Measurements from ENCODE around the gene UBE2S.

UBE2S gene

GRCh38 chr19:55384920-55385723 is 22.5 kb downstream of the UBE2S start:
- peak overlapping the region; percentile 98 for H3K9ac ChIP-seq (ENCODE audit: low read length)
- peak overlapping the region; percentile 56 for H3K4me3 ChIP-seq (ENCODE audit: insufficient read depth, low read length, poor library complexity, severe bottlenecking)
- peaks cover 35% of the 10 kb centered on the region for H3F3A ChIP-seq (ENCODE audit: insufficient read depth)
- H4K20me1 ChIP-seq (ENCODE audit: low read depth, low read length): peaks cover 26% of the 10 kb centered on the region
- peaks cover 31% of the 10 kb centered on the region for H3K36me3 ChIP-seq (ENCODE audit: low read length)
- H3K27me3 ChIP-seq (ENCODE audit: low read length): no peaks in the 10 kb centered on the region
- H3K79me2 ChIP-seq (ENCODE audit: insufficient read depth, low read length): peaks cover 21% of the 10 kb centered on the region
- H3K4me2 ChIP-seq (ENCODE audit: low read depth, low read length, poor library complexity, severe bottlenecking): peak overlapping the region; percentile 82
- H3K27ac ChIP-seq (ENCODE audit: low read depth, low read length): peak overlapping the region; percentile 85
- H3K9me3 ChIP-seq (ENCODE audit: insufficient read depth, low read length): no peaks in the 10 kb centered on the region
- H2AFZ ChIP-seq (ENCODE audit: low read depth, low read length, severe bottlenecking): peak overlapping the region; percentile 82
- no peaks in the 10 kb centered on the region for H3K9me2 ChIP-seq (replicated peaks; ENCODE audit: insufficient read depth, low read length)
- TF ChIP-seq EZH2phosphoT487 (conservative IDR thresholded peaks at IDR 0.05; ENCODE audit: low read length) (no peak), CTCF (IDR thresholded peaks at IDR 0.05; ENCODE audit: insufficient read depth, low read length, poor library complexity, severe bottlenecking) (no peak)

GRCh38 chr19:55384131-55384919 is 23.3 kb downstream of the UBE2S start, which contains the start of gene TMEM238:
TMEM238 (minus strand) TSS chr19:55384292; CDS start chr19:55384259, 33 bp downstream.
- TF ChIP-seq EZH2phosphoT487 (conservative IDR thresholded peaks at IDR 0.05; ENCODE audit: low read length): no peak
- no peak for TF ChIP-seq CTCF (IDR thresholded peaks at IDR 0.05; ENCODE audit: insufficient read depth, low read length, poor library complexity, severe bottlenecking)
- Histone ChIP-seq H3K9me2 (replicated peaks; ENCODE audit: insufficient read depth, low read length) (no peaks in the 10 kb centered on the region), H3K79me2 (ENCODE audit: insufficient read depth, low read length) (peaks cover 21% of the 10 kb centered on the region), H3K27me3 (ENCODE audit: low read length) (no peaks in the 10 kb centered on the region), H3K9ac (ENCODE audit: low read length) (peak within 1 kb of the TSS; percentile 98), H3K4me3 (ENCODE audit: insufficient read depth, low read length, poor library complexity, severe bottlenecking) (peak within 1 kb of the TSS; percentile 56), H2AFZ (ENCODE audit: low read depth, low read length, severe bottlenecking) (peak within 1 kb of the TSS; percentile 82), H4K20me1 (ENCODE audit: low read depth, low read length) (peaks cover 26% of the 10 kb centered on the region), H3K27ac (ENCODE audit: low read depth, low read length) (peak within 1 kb of the TSS; percentile 85), H3F3A (ENCODE audit: insufficient read depth) (peaks cover 27% of the 10 kb centered on the region), H3K9me3 (ENCODE audit: insufficient read depth, low read length) (no peaks in the 10 kb centered on the region), H3K4me2 (ENCODE audit: low read depth, low read length, poor library complexity, severe bottlenecking) (peak within 1 kb of the TSS; percentile 82), H3K36me3 (ENCODE audit: low read length) (peaks cover 31% of the 10 kb centered on the region)

GRCh38 chr19:55383279-55384130 is 24.1 kb downstream of the UBE2S start:
- Histone ChIP-seq H2AFZ (ENCODE audit: low read depth, low read length, severe bottlenecking) (peak overlapping the region; percentile 38), H3K79me2 (ENCODE audit: insufficient read depth, low read length) (peaks cover 21% of the 10 kb centered on the region)

More at GRCh38 chr19:55383279-55384130, 24.1 kb downstream of the UBE2S start:
- H3K4me3 ChIP-seq (ENCODE audit: insufficient read depth, low read length, poor library complexity, severe bottlenecking): peak overlapping the region; percentile 56
- H3K36me3 ChIP-seq (ENCODE audit: low read length): peaks cover 26% of the 10 kb centered on the region
- TF ChIP-seq CTCF (IDR thresholded peaks at IDR 0.05; ENCODE audit: insufficient read depth, low read length, poor library complexity, severe bottlenecking) (no peak), EZH2phosphoT487 (conservative IDR thresholded peaks at IDR 0.05; ENCODE audit: low read length) (no peak)
- peak overlapping the region; percentile 82 for H3K4me2 ChIP-seq (ENCODE audit: low read depth, low read length, poor library complexity, severe bottlenecking)
- H3F3A ChIP-seq (ENCODE audit: insufficient read depth): peaks cover 27% of the 10 kb centered on the region
- H3K9me2 ChIP-seq (replicated peaks; ENCODE audit: insufficient read depth, low read length): no peaks in the 10 kb centered on the region
- H3K9me3 ChIP-seq (ENCODE audit: insufficient read depth, low read length): no peaks in the 10 kb centered on the region
- H4K20me1 ChIP-seq (ENCODE audit: low read depth, low read length): peaks cover 20% of the 10 kb centered on the region
- peak overlapping the region; percentile 98 for H3K9ac ChIP-seq (ENCODE audit: low read length)
- H3K27ac ChIP-seq (ENCODE audit: low read depth, low read length): peak overlapping the region; percentile 85
- no peaks in the 10 kb centered on the region for H3K27me3 ChIP-seq (ENCODE audit: low read length)
